C4-2B (cell line): Measurements from ENCODE around the gene PARS2.

Experiments used
- ZFX ChIP-seq: fragments of 450-650 bp; IDR thresholded peaks from 2 replicates; pipeline ENCODE4 v1.6.1; 2017
- TF ChIP-seq, protein P1 (sequence below): fragments of 450-650 bp; conservative IDR thresholded peaks from 2 replicates; pipeline ENCODE4 v1.5.1; 2017; ENCODE audit warnings: mild to moderate bottlenecking

DNA sequence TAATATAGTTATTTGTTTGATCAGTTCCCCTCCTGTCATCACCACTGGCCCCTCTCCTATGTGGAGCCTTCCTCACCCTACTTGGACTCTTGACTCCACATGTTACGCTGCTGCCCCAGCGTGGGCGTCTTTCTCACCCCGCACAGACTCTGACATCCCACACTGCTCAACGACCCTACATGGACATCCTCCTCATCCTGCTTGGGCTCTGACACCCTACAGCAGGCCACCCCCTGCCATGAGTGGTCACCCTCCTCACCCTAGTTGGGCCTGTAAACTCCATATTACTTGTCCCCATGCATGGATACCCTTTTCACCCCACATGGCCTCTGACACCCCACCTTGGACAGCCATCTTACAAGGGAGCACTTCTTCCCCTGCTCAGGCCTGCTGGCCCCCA, 27.6 kb downstream of the PARS2 start:
- TF ChIP-seq, protein P1, sequence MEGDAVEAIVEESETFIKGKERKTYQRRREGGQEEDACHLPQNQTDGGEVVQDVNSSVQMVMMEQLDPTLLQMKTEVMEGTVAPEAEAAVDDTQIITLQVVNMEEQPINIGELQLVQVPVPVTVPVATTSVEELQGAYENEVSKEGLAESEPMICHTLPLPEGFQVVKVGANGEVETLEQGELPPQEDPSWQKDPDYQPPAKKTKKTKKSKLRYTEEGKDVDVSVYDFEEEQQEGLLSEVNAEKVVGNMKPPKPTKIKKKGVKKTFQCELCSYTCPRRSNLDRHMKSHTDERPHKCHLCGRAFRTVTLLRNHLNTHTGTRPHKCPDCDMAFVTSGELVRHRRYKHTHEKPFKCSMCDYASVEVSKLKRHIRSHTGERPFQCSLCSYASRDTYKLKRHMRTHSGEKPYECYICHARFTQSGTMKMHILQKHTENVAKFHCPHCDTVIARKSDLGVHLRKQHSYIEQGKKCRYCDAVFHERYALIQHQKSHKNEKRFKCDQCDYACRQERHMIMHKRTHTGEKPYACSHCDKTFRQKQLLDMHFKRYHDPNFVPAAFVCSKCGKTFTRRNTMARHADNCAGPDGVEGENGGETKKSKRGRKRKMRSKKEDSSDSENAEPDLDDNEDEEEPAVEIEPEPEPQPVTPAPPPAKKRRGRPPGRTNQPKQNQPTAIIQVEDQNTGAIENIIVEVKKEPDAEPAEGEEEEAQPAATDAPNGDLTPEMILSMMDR, result no peak
- TF ChIP-seq ZFX, result no peak
